K562 (cell line): Measurements from ENCODE around the gene RASSF3. TPM values are rescaled to one million over a fixed set of nuclear protein-coding genes. Genes with fewer than 3 reads are reported as not detected.

ENCODE experiments used
- ARNT ChIP-seq, 2 experiments: fragments of 450-650 bp; IDR thresholded peaks; 2 replicates each; pipeline ENCODE4 v1.6.1; 2016; ENCODE audit warnings: mild to moderate bottlenecking in 1 of 2
- DEAF1 ChIP-seq: fragments of 450-650 bp; formaldehyde crosslinking; IDR thresholded peaks from 2 replicates; pipeline ENCODE4 v1.4.0; 2020; ENCODE audit warnings: mild to moderate bottlenecking, moderate library complexity
- E2F1 ChIP-seq: sonication (generic); formaldehyde crosslinking; IDR thresholded peaks from 2 replicates; pipeline ENCODE4 v1.8.1; 2023; ENCODE audit warnings: mild to moderate bottlenecking, missing genetic modification reagents, moderate library complexity
- MEF2D ChIP-seq: conservative IDR thresholded peaks from 2 replicates; pipeline ENCODE4 v1.6.1; 2016; ENCODE audit warnings: low read depth, missing genetic modification characterization, missing compliant biosample characterization
- TCF3 ChIP-seq: sonication (generic); formaldehyde crosslinking; IDR thresholded peaks from 2 replicates; pipeline ENCODE4 v1.4.0; 2020; ENCODE audit warnings: mild to moderate bottlenecking, missing genetic modification reagents
- polyA plus RNA-seq, 8 experiments: library from polyadenylated mRNA; depleted of rRNA in 4 of 8; stranded (reverse) in 5 of 8; unstranded in 3 of 8; fragments of >200 nt; fragmentation: Nextera tagmentation in 2 of 8; fragmentation: Illumina TruSeq in 1 of 8; extraction: Ambion mirVana in 2 of 8; extraction: Trizol in 1 of 8; gene quantifications; 2 replicates each; pipeline versions ENCODE4 v1.2.1 to v1.2.3, GENCODE V29; 2011 to 2014; ENCODE audit warnings: inconsistent platforms in 1 of 8, missing spikeins in 1 of 8
- total RNA-seq, 7 experiments: library from RNA; depleted of rRNA in 6 of 7; stranded (reverse); fragments of >200 nt in 6 of 7; fragmentation: Illumina TruSeq in 2 of 7; extraction: Trizol in 2 of 7; gene quantifications; 2 replicates each; pipeline versions ENCODE4 v1.2.1 to v1.2.3, GENCODE V29; 2011 to 2021; ENCODE audit warnings: low replicate concordance in 1 of 7
- TF ChIP-seq, protein P1 (sequence below): fragments of 450-650 bp; IDR thresholded peaks from 2 replicates; pipeline ENCODE4 v1.6.1; 2016; ENCODE audit warnings: borderline replicate concordance
- TF ChIP-seq, protein P2 (sequence below), 3 experiments: IDR thresholded peaks in 2 of 3; conservative IDR thresholded peaks in 1 of 3; 2 replicates each; pipeline ENCODE4 v1.5.1; 2011 to 2012; ENCODE audit warnings: low read length in 3 of 3, mild to moderate bottlenecking in 3 of 3, control low read depth in 2 of 3, improper control_type of control experiment in 1 of 3, inconsistent platforms in 1 of 3, low read depth in 1 of 3, mixed read lengths in 1 of 3, moderate library complexity in 1 of 3; ENCODE audit not compliant: insufficient read depth in 2 of 3

Gene RASSF3
- total and polyA plus RNA-seq, 9 of the 15 experiments (the other 6 are each of a cell fraction or from before 2014, with no cell fraction given) = 3.7 to 39.2 (median 20.2) TPM

GRCh38 chr12:64696080-64696741 is 85.9 kb downstream of the RASSF3 start (continued):
- TF ChIP-seq DEAF1 (peak; percentile 74; the same call in 1 of the 2 replicates), E2F1 (CRISPR knock-in tag) (no peak), MEF2D (peak; percentile 71), ARNT (IDR thresholded peaks at IDR 0.05) (no peak), TCF3 (no peak)
- TF ChIP-seq, protein P1, sequence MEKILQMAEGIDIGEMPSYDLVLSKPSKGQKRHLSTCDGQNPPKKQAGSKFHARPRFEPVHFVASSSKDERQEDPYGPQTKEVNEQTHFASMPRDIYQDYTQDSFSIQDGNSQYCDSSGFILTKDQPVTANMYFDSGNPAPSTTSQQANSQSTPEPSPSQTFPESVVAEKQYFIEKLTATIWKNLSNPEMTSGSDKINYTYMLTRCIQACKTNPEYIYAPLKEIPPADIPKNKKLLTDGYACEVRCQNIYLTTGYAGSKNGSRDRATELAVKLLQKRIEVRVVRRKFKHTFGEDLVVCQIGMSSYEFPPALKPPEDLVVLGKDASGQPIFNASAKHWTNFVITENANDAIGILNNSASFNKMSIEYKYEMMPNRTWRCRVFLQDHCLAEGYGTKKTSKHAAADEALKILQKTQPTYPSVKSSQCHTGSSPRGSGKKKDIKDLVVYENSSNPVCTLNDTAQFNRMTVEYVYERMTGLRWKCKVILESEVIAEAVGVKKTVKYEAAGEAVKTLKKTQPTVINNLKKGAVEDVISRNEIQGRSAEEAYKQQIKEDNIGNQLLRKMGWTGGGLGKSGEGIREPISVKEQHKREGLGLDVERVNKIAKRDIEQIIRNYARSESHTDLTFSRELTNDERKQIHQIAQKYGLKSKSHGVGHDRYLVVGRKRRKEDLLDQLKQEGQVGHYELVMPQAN = no peak
- TF ChIP-seq, protein P2, sequence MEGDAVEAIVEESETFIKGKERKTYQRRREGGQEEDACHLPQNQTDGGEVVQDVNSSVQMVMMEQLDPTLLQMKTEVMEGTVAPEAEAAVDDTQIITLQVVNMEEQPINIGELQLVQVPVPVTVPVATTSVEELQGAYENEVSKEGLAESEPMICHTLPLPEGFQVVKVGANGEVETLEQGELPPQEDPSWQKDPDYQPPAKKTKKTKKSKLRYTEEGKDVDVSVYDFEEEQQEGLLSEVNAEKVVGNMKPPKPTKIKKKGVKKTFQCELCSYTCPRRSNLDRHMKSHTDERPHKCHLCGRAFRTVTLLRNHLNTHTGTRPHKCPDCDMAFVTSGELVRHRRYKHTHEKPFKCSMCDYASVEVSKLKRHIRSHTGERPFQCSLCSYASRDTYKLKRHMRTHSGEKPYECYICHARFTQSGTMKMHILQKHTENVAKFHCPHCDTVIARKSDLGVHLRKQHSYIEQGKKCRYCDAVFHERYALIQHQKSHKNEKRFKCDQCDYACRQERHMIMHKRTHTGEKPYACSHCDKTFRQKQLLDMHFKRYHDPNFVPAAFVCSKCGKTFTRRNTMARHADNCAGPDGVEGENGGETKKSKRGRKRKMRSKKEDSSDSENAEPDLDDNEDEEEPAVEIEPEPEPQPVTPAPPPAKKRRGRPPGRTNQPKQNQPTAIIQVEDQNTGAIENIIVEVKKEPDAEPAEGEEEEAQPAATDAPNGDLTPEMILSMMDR (IDR thresholded peaks at IDR 0.05 in 2 of 3, conservative IDR thresholded peaks at IDR 0.05 in 1 of 3; ENCODE audit: insufficient read depth in 2 of 3, low read depth in 1 of 3, low read length in 3 of 3) = peak in 2 of 3 experiments; percentile 40 to 58; a peak in 3 of 6 replicates
